ENCODE results near the gene TBL1XR1.

DNA sequence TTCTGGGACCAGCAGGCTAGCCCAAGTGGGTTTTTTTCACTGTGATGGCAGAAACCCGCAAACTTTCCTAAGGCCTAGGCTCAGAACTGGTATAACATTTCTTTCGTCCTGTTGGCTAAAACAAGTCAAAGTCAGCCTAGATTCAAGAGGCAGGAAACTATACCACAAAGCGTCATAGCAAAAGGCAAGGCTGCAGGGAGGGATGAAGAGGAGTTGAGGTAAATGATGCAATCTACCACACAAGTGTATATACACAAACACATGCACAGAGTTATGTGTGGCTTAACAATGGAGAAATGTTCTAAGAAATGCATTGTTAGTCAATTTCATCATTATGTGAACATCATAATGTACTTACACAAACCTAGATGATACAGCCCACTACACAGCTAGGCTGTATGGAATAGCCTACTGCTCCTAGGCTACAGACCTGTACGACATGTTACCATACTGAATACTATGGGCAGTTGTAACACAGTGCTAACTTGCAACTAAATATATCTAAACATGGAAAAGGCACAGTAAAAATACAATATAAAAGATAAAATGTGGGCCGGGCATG, 225.6 kb downstream of the TBL1XR1 start:
- TF ChIP-seq CREB1 (IDR thresholded peaks at IDR 0.05) = no peak
- TF ChIP-seq CEBPB (IDR thresholded peaks at IDR 0.05; ENCODE audit: low read depth, low read length) = no peak
- no peak for TF ChIP-seq BCL11A (IDR thresholded peaks at IDR 0.05; ENCODE audit: low read depth in 2 of 2, low read length in 2 of 2)
- TF ChIP-seq BACH1 (IDR thresholded peaks at IDR 0.05; ENCODE audit: low read length) = no peak
- TF ChIP-seq, protein P1, sequence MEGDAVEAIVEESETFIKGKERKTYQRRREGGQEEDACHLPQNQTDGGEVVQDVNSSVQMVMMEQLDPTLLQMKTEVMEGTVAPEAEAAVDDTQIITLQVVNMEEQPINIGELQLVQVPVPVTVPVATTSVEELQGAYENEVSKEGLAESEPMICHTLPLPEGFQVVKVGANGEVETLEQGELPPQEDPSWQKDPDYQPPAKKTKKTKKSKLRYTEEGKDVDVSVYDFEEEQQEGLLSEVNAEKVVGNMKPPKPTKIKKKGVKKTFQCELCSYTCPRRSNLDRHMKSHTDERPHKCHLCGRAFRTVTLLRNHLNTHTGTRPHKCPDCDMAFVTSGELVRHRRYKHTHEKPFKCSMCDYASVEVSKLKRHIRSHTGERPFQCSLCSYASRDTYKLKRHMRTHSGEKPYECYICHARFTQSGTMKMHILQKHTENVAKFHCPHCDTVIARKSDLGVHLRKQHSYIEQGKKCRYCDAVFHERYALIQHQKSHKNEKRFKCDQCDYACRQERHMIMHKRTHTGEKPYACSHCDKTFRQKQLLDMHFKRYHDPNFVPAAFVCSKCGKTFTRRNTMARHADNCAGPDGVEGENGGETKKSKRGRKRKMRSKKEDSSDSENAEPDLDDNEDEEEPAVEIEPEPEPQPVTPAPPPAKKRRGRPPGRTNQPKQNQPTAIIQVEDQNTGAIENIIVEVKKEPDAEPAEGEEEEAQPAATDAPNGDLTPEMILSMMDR (IDR thresholded peaks at IDR 0.05; ENCODE audit: control extremely low read depth in 1 of 3, insufficient read depth in 1 of 3, low read depth in 1 of 3, low read length in 3 of 3) = no peak
- TF ChIP-seq, protein P2, sequence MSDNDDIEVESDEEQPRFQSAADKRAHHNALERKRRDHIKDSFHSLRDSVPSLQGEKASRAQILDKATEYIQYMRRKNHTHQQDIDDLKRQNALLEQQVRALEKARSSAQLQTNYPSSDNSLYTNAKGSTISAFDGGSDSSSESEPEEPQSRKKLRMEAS (IDR thresholded peaks at IDR 0.05) = no peak
- TF ChIP-seq EP300 (IDR thresholded peaks at IDR 0.05; ENCODE audit: borderline replicate concordance in 1 of 2, low read depth in 2 of 2, low read length in 2 of 2) = no peak

Measured in H1 (cell line).